HG03139 (cell line): ENCODE results near the gene SBF2.

Experiments
- ATAC-seq: cut with Tn5 transposase; IDR thresholded peaks from one replicate; pipeline ENCODE4 v1.9.1; 2021; ENCODE audit not compliant: unreplicated experiment

SBF2 gene

DNA sequence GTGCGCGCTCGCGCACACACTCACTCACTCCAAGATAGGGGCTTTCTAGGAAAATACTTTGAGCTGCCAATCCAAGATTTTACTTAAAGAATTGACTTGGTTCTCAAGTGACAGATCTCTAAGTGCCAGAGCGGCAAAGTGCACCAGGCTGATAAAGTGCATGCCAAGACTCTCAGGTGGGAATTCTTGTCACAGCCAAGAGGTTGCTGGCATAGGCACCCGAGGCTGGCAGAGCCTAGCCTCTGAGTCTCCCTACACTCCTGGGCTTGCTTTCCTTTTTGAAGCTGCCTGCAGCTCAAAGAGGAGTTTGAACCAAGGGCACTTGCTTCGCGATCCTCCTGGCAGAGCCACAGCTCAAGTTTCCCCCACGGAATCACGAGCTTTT is 8.3 kb upstream of the SBF2 start:
- no peak for ATAC-seq

DNA sequence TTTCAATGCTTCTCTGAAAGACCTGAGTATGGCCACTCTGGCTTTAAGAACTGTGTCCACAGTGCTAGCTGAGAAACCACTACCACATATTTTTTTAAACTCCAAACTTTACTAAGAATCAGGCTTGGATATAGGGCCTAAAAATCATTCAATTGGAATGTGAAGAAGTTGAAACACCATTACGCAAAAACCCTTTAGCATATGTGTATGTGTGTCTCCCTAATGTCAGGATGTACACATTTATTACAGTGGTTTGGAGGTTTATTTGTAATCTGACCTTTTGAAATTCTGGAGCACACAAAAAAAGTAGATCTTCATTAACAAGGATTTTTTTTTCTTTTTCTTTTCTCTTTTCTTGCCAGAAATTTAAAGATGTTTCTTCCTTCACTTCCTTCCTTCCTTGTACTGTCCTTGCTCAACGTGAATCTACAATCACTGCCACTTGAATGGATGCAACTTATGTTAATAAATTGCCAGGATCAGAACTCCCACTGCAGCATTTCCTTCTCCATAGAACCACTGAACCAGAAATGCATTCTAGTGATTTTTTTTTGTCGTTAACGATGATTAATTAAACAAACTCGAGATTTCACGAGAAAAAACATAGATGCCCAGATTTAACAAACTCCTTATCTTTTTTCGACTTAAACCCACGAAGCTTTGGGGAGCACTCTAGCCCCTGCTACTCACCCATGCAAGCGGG is 7.8 kb upstream of the SBF2 start:
- no peak for ATAC-seq

DNA sequence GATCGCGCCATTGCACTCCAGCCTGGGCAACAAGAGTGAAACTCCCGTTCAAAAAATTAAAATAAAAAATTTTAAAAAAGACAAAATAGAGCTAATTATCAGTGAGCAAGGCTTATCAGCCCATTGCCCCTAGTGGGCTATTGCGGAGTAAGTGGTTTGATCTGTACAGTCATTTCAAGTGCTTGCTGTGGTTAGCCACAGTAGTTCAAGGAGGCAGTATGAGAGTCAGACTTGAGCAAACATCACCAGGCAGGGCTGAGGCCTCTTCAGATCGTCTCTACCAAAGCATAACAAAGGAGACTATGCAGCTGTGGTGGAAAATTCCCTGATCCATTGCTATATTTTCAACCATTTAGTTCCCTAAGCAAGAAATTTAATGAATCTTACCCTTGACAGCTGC is 4.3 kb upstream of the SBF2 start:
- ATAC-seq, result peak; percentile 92

DNA sequence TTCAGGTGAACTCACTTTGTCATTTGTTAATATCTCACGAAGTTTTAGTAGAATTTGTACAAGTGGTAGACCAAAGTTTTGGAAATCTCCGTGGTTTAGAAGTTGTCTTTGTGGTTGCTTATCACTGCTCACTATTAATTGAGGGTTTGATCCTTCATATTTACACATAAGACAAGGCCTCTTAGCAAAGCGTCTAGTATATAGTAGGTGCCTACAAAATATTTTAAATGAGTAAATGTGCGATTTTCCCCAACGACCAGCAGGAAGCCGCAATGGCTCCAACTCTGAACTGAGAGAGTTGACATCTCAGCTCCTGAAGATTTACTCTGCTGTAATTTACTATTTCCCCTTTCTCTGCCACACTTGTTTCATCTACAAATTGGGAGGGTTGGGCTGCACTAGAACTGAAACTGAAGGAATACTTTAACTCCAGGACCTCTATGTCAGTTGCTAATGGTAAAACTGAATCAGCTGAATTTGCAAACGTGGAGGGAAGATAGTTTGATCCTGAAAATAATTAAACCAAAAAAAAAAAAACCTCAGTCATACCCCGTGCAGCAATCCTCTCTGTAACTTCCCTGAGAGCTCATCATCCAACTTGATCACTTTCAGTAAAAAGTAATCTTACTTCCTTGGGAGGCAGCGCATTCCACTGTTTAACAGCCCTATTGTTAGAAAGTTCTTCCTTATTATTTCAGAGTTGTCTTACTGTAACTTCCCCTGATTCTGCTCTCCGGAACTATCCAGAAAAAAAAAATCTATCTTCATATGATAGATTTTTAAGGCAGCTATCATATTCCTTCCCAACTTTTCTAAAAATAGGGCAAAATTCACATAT is 1.3 kb upstream of the SBF2 start:
- ATAC-seq, result no peak

DNA sequence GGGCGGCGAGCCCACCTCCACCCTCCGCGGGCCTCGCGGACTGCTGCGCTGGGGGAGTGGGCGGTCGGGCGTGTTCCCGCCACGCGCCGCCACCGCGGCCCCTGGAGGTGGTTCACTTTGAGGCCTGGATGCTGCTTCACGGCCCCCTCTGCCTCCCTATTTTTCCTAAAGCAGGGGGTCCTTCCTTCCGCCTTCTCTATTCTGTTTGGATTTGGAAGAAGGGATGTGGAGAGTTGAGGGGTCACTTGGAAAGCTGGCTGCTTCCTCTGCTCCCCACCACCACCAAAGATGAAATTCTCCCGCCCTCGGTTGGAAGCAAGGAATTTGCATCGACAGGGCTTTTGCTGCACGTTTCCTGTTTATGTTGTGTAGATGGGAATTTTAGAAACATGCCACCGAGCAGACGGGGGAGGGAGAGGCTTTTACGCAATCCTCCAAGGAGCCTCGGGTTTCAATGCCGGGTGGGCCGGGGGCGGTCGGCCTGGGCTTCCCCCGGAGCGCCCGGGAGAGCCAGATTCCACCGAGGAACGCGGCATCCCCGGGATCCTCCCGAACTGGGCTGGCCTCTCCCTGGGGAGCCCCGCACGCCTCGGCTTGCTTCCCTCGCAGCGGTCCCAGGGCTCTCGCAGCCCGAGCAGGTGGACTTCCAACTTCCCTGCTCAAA is 403 bp upstream of the SBF2 start:
- ATAC-seq, result no peak

DNA sequence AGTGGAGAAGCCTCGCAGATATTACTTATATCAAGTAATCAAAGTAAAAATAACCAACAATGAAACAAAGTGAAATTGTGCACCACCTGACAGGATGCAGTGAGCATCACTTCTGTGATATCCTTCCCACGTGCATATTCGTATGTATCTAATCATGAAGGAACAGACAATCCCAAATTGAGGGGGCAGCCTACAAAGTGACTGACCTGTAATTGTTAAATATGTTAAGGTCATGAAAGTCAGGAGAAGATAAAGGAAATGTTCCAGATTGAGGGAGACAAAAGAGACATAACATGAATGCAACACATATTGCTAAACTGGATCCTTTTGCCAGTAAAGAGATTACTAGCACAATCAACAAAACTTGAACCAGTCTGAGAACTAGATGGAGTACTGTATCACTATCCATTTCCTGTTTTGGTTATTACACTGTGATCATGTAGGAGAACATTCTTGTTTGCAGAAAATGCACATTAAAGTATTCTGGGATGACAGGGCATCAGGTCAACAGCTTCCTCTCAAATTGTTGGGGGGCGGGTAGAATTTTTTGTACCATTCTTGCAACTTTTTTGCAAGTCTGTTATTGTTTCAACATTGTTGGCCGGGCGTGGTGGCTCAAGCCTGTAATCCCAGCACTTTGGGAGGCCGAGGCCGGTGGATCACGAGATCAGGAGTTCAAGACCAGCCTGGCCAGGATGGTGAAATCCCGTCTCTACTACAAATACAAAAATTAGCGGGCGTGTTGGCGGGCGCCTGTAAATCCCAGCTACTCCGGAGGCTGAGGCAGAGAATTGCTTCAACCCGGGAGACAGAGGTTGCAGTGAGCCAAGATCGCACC is 2.0 kb downstream of the SBF2 start:
- ATAC-seq, result no peak

DNA sequence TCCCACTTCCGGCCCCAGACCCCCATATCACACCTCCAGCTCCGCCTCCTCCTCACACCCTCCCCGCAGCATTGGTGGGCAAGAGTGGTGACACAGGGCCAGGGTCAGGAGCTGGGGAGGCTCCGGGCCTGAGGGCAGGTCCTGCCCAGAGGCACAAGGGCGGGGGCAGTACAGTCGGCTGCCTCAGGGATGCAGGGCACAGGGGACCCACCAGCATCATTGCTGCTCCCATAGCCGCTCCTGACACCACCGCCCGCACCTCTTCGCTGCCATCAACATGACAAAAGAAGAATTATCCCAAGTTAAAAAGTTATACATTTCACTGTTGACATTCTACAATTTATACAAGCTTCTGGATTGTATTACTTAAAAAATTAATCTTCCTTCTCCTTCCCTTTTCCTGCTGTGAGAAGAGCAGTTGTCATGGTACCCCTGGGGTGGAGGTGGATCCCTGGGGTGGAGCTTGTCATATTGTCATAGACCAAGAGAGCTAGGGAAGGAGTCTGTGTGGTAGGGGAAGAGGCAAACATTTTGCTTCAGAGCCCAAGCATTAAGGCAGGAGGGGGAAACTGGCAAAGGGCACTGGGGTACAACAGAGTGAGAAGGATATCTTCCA is 4.1 kb downstream of the SBF2 start:
- ATAC-seq, result no peak

DNA sequence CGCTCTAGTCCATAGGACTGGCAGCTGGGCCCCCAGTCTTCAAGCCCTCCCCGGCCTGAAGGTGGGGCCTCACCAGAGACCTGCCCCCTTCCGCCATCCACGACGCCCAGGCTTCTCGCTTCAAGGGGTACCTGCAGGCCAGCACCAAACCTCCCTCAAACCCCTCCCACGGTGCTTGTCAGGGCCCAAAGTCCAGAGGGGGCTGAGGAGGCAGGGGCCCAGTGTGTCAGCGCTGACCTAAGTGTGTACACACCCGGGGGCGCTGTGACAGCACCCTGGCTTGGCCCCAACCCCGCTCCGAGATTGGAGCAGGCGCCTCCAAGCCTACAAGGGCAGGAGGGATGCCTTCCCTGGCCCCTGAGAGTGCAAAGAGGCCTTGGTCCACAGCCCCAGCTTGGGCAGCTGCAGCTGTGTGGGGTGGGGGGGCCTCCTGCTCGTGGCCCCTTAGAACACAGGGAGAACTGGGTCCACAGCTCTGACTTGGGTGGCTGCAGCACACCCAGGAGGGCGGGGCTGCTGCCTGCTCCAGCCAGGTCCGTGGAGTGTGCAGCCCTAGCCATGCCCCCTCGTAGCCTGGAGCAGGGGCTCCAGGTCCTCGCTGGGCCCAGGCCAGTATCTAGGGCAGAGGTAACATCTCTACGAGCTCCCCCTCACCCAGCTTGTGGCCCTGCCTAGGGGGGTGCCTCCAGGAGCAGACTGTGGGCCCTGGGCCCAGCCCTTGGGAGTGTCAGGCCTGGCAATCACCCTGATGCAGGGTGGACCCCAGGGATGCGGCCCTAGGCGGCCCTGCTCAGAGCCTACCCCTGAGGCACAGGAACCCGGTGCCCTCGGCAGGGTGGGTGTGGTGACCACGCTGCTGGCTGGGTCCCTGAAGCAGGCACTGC is 4.9 kb downstream of the SBF2 start:
- ATAC-seq, result no peak

DNA sequence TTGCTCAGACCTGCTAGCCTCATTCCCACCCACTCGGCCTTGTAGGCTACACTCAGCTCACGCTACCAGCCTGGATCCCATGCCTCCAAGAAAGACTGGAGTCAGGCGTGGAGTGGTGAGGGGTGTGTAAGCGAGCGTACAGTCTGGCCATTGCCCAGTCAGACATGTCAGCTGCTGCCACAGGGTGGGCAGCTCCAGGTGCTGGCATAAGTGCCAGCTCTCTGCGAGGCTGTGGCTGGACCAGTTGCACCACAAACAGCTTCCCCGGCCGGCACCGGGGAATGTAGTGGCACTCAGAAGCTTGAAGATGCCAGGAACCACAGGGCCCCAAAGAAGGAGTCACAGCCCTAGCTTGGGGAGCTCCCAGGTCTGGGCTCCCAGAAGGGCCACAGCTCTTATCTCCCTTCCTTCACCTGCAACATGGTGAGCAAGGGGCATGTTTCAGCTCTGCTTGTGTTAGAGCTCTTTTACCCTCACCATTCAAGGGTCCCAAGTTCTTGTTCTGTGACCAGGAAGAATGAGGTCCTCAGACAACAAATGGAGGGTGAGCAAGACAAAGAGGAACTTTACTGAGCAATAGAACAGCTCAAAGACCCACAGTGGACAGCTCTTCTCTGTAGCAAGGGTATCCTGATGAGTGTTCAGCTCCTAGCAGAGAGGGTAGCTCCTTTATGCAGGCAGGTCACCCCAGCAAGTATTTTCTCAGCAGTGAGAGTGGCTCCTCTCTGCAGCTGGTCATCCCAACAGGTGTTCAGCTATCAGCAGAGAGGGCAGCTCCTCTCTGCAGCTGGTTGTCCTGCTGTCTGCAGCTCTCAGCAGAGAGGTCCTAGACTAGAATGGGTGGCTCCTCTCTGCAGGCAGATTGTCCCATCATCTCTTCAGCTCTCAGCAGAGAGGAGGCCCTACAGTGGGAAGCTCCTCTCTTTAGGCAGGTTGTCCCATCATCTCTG is 6.0 kb downstream of the SBF2 start:
- ATAC-seq, result no peak

DNA sequence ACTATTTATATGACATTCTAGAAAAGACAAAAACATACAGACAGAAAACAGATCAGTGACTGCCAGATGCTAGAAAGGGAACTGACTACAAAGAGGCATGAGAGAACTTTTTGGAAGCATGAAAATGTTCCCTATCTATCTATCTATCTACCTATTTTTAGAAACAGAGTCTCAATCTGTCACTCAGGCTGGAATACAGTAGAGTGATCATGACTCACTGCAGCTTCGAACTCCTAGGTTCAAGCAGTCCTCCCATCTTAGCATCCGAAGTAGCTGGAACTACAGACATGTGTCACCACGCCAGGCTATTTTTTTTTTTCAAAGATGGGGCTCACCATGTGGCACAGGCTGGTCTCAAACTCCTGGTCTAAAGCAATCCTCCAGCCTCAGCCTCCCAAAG is 6.9 kb downstream of the SBF2 start:
- ATAC-seq, result no peak

DNA sequence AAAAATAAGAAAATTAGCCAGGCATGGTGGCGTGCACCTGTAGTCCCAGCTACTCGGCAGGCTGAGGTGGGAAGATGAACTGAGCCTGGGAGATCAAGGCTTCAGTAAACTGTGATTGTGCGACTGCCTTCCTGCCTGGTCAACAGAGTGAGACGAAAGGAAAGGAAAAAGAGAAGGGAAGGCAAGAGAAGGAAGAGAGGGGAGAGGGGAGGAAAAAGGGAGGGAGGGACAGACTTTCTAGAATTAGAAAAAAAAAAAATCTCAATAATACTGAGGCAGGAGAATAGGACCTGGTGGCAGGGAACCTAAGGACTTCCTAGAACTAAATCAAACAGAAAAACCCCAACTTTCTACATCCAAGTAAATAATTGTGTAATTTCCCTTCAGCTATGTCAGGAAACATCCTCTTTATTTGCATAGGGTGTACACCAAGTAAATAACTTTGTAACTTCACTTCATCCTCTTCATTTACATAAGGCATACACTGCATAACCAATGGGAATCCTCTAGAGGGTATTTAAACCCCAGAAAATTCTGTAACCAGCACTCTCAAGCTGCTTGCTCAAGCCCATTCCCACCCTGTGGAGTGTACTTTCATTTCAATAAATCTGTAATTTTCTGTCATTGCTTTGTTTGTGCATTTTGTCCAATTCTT is 8.7 kb downstream of the SBF2 start:
- no peak for ATAC-seq

DNA sequence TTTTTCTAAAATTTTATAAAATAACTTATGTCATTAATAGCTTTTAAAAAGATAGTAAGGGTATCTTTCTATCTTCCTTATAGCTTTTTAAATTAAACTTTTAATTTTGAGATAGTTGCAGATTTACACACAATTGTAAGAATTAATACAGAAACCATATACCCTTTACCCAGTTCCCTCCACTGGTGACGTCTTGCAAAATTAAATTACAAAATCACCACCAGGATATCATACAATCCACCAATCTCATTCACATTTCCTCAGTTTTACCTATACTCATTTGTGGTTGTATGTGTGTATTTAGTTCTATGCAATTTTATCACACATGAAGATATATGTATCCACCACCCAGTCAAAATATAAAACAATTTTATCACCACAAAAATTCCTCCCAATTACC is 10.0 kb downstream of the SBF2 start:
- ATAC-seq, result no peak

DNA sequence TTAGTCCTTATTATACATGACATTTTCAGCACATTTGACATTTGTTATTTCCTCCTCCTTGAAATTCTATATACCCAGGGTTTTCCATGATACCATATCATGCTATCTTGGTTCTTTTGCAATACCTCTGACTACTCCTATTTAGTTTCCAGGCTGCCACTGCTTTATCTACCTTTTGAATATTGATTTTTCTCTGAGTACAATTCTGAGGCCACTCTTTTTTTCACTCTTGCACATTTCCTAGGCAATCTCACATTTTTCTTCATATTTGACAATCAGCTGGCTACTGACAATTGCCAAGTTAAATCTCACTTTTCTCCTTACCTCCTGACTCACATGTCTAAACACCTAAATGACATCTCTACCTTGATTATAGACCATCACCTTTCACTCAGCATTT is 11.9 kb downstream of the SBF2 start:
- no peak for ATAC-seq

DNA sequence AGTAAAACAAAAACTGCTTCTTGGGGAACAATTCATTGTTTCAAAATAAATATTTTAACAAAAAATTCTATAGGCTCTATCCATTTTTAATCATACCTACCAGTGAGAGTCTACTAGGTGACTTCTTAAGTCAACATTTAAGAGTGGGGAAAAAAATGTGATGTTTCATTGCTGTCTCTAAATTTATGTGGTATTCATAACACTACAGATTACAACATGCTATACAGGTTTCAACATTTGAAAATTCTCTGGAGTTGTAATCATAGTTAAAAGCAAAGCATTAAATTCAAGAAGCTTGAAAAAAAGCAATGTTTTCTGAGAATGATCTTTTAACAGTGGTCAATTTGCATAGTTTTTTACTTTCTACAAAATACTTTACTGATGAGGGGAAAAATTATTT is 18.3 kb downstream of the SBF2 start:
- no peak for ATAC-seq

DNA sequence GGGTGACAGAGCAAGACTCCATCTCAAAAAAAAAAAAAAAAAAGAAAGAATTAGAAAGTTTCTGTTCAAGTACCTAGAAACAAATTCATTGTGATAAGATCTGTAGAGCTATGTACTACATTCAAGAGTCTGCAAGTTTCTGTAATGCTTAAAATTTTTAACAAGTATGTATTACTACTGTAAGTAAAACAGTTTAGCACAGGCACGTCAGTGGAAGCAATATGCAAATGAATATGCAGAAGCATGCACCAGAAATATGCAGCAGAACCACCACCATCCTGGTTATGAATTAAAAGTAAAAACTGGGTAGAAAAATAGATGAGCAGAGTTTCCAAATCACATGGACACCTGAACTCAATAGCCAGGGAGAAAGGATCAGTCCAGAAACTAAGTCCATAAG is 19.3 kb downstream of the SBF2 start:
- no peak for ATAC-seq

DNA sequence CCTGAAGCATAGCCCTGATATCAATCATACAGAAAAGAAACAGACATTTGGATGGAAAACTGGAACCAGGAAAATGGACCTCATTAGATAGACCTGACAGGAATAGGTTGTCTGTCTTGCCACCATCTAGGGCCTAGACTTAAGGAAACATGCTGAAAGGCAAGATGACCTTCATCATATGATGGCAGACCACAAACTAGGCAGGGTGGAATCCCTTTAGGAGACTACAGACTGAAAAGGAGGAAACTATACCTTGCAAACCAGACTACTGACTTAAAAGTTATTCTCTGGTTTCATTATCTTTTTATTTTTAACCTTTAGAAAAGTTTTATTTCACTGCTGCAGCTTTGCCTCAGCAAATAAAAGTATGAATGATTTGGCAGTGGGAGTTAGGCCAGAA is 20.3 kb downstream of the SBF2 start:
- no peak for ATAC-seq

DNA sequence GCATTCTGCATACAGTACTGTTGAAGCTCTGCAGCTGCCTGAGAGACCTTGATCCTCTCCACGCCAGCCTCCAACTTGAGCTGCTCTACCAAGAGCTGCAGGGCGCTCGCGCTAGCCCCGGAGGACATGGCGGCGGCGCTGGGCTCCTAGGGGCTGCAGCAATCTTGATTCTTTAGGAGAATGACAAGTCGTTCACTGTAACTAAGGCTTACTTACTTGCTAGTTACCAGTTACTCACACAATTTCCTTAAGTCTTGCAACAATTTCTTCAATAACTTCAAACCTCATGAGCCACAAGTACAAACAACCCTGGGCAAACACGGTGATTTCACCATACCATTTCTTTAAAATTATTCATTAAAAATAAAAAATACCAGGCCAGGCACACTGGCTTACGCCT is 21.9 kb downstream of the SBF2 start:
- ATAC-seq, result no peak
